Epidermal melanocyte (primary cell): ENCODE measurements around the gene ATRAID.
"Not testable (repeated sequence)": the region's sequence is repeated elsewhere in the genome, so short reads cannot be mapped to it uniquely, and the experiment has no call there.

ENCODE experiments used
- DNase-seq: peaks from one replicate; pipeline ENCODE4 v3.0.0; 2011; ENCODE audit warnings: low spot score; ENCODE audit not compliant: insufficient read length

ATRAID gene

DNA sequence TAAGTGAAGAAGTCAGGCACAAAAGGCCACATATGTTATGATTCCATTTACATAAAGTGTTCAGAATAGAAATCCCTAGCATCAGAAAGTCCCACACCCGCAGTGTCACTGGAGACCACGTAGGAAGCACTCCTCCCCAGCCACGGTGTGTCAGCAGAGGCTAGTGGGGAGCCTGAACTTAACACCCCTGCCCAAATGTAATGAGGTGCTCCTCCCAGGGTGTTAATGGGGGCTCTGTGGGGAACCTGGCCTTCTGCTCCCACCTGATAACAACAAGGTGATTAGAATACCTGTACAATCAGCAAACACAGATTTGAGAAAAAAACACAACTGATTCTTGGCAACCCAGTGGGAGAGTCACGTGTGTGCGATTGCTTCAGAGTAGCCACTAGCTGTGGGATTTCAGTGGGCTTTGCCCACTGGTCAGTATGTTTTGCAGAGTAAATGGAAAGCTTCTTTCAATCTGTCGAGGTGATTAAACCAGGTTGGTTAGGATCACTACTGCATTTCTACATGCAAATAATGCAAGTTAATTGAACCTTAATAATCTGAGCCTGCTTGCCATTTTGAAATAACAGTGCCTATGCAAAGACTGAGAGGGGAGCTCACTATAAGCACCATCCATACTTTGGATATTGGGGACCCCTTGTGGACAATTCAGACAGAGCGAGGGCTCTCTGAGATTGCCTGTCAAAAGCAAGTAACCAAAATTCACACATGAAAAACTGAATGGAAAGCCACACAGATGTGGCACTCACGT lies 20.6 kb upstream of the ATRAID start:
- DNase-seq, result no peak

DNA sequence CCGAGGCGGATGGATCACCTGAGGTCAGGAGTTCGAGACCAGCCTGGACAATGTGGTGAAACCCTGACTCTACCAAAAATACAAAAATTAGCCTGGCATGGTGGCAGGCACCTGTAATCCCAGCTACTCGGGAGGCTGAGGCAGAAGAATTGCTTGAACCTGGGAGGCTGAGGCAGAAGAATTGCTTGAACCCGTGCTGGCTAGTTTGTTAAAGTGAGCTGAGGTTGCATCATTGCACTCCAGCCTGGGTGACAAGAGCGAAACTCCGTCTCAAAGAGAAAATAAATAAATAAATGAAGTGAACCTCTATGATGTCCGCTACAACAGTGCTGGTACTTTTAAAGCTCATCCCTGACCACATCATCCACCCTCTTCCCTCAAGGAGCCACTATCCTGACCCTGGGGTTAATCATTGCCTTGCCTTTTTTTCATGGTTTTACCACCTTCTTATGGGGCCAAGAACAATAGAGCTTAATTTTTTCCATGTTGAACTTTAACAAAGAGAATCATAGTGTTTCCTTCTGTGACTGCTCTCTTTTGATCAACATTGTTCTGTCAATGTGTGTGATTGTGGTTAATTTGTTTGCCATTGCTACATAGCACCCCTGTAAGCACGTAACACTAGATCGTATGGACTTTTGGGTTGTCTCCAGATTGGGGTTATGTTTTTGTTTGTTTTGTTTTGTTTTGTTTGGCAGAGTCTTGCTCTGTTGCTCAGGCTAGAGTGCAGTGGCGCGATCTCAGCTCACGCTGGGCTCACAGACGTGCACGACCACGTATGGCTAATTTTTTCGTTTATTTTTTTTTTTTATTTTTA lies 17.1 kb upstream of the ATRAID start:
- no peak for DNase-seq

DNA sequence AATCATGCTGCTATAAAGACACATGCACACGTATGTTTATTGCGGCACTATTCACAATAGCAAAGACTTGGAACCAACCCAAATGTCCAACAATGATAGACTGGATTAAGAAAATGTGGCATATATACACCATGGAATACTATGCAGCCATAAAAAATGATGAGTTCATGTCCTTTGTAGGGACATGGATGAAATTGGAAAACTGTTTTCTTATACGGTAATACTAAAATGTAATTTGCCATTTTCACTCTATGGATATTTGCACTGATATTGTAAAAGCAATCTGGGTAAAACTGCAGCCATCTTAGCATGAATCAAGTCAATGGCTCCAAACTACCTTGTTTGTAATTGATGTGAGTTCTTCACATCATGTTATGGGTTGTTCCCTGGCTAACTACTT lies 16.0 kb upstream of the ATRAID start:
- DNase-seq, result not testable (repeated sequence)

DNA sequence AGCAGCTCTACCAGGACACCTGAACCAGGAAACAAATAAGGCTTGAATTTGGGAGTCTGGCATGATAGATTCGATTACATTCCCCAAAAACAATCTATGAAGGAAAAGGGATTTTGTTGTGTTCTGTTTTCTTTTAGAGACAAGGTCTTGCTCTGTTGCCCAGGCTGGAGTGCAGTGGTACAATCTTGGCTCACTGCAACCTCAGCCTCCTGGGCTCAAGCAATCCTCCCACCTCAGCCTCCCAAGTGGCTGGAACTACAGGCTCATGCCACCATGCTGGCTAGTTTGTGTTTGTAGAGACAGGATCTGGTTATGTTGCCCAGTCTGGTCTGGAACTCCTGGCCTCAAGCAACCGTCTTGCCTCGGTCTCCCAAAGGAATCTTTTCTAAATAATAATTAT lies 13.8 kb upstream of the ATRAID start:
- DNase-seq, result not testable (repeated sequence)

DNA sequence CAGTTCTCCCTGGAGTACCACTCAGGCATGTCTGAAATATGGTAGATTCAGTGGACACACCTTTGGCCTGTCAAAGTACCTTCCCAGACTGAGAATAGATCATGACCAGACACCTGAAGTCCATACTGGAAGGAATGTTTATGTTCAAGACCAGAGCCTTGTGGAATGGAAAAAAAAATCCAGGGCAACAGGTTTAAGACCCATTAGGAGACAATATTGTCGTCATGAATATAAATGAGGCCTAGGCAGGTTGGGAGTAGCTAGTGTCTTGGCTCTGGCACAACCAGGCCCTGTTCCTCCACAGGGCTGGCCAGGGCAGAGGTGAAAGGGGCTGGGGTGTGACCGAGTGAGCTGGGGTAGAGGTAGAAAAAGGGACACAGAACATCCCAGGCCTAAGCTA lies 13.2 kb upstream of the ATRAID start:
- DNase-seq, result no peak

DNA sequence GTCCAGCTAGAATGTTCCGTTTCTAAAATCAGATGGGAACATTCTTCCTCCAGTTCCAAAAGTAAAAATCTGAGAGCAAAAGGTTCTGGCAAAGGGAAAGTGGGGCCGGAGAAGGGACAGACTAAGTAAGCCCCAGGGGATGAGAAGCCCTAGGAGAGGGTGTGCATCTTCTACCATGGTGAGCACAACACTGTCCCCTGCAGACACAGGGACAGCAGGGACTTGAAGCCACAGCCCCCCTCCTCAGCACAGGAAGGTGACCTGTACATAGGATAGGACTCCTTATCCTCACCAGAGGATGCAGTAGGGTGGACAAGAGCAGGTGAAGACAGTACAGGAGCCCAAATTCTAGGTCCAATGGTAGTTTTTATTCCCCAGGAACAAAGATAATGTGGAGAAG lies 12.6 kb upstream of the ATRAID start:
- DNase-seq, result no peak

DNA sequence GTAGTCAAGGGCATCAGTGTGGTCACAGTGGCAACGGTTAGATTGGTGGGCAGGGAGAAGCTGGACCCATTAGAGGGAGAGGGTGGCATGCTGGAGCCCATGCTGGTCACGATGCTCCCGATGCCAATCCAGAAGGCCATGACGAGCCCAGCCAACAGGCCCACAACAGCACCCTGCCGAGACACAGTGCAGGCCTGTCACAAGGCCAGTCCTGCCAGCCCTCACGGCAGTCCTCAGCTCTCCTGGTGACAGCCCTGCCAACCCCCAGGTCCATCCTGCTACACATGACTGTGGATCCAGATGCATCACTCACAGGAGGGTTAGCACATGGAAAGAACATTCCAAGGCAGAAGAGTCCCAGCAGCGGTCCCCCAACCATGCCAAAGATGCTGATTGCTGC lies 10.2 kb upstream of the ATRAID start:
- no peak for DNase-seq

DNA sequence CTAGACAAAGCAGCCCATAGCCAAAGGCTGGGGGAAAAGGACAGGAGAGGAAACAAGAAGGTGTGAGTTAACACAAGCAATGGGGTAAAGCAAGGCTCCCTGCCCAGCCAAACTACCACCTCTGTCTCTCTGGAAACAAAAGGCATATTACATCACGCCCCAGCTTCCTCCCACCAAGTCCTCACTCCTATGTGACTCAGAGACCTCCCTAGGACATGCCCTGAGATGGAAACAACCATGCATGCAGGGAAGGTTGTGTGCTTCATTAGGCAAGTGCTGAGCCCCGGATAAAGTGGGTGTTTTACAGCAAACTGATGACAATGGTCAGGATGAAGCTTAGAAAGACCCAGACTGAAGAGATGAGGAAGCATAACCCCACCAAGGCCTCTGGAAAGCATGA lies 9.0 kb upstream of the ATRAID start:
- no peak for DNase-seq

DNA sequence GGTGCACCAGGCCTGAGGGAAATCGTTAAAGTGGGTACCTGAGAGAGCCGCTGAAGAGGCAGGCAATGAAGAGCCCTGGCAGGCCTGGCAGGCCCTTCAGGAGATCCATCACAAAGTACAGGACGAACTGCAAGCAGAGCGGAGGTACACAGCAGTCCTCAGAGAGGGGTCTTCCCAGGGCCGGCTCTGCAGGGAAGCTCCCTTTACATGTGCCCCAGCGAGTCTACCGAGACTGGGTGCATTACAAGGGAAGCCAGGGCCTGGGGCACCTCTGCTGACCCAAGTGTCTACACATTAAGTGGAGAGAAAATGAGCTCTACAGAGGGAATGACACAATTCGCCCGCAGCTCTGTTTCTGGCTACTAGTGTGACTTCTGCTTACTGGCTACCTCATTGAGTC lies 8.1 kb upstream of the ATRAID start:
- DNase-seq, result no peak

DNA sequence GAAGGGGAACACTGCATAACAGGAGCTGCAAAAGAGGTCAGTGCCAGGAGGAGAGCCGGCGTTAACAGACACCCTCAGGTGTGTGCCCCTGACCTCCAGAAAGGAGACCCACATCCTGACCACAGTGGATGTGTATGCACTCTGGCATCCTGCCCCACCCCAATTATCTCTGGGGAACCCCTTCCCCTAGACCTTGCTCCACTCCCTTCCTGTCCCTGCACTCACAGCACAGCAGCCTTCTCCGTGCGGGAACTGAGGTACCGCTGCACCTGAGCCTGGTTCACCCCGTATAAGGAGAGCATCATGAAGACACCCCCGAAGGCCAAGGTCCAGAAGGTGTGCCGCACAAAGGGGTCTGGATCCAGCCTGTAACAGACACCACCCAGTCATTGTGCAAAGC lies 7.3 kb upstream of the ATRAID start:
- DNase-seq, result no peak

DNA sequence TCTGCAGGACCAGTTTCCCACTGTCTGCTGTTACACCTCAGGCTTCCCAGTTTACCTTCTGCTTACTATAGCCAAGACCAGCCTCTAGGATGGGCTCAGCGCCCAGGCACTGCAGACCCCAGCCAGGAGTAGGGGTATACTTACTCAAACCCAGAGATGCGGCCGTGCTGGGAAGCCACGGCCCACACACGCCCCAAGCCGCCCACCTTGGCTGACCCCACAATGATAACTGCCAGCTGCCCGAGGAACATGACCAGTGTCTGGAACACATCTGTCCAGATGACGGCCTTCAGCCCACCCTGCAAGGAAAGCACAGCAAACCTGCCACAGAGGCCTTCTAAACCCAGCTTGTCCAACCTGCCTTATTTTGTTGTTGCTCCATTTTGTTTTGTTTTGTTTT lies 6.6 kb upstream of the ATRAID start:
- DNase-seq, result no peak

DNA sequence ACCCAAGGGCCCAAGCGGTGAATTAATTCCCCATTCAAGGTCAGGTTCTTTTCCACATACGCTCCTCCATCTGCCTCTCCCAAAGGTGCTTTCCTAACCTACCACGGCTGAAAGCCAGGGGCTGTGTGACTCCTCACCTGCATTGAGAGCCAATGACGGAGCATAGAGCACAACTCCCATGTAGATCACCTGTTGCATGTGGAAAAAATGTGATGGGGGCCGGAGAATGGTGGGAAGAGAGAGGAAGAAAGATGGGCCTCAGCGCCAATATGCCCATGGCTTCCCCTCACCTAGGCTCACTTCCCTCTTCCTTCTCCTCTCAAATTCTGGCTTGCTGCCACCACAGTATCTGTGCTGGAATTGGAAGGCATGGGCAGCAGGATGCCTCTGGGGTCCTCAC lies 5.5 kb upstream of the ATRAID start:
- DNase-seq, result no peak

DNA sequence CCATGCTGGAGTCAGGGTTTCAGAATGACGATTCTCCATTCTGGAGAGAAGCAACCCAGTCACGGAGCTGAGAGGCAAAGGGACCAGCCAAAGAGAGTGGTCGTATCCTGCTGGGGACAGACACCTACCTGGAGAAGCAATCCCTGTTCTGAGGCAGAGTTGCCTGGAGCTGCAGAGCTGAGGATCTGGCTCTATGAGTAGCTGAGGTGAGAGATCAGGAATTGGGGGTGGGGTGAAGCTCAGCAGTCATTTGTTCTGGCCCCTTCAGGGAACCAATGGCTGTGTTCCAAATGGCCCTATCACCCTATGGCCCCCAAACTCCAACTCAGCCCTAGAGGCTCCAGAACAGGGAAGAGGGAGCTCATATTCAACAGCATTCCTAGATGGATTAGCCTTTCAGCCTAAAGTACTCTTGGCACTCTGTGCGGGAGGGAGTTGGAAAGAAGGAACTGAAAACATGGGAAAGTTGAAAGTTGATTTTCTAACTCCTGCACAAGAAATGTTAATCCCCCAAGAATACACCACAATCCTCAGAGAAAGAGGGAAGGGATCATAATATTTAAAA lies 3.3 kb upstream of the ATRAID start:
- no peak for DNase-seq

DNA sequence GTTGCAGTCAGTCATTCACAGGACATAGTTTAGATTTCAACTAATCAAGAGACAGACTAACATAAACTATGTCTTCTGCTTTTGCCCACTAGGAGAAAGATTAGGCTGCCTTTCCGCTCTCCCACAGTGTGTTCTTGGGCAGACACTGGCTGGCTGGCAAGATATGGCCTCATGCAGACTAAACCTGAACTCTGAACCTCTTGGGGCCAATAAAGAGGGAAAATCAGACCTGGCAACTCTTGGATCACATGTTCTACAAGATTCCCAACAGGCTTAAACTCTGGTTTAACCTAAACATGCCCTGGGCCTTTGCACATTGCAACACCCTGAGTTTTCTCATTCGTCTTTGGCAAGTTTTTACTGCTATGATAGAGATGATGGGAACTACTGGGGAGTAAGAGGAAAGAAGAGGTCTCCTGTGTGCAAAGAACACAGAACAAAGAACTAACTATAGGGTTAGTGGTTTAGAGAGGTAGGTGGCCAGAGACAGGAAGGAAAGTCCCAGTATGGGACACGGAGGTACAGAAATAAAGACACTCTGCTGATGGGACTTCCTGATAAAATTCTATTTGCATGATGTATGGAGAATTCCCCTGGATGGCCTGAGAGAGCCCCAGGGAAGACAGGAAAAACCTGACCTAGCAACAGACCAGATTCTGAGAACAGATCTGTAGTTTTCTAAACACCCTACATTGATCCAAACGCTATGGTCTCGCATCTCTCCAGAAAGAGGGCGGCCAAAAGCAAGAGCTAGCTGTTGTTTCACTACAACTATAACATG lies 2.0 kb upstream of the ATRAID start:
- no peak for DNase-seq

DNA sequence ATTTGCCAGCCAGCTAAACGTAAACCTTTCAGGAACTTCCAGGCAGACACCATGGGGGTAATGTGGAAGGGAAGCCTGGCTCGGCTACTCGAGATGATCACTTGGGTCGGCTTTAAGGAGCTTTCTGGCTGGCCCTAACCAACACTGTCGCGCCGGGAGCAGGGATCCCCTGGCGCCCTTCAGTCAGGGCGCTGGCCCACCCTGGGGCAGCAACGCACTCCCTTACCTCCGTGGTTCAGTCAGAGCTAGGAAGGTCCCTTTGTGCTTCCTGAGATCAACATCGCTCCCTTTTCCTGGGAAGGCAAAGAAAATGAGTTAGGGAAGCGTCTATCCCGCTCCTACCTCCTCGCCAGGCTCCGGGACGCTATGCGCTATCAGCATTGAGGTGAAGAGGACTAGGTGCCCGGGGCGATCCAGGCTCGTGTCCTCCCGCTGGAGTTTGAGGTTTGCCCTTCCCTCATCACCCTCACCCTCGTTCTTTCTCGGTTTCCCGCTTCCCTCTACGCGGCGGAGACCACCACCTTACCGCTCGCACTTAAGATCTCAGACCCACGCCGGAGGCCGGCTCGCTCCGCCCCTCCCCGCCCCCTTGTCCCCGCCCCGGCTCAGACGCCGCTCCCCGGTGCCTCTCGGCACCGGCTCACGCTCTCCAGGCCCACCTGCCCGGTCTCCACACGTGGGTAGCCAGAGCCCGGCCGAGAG lies 449 bp upstream of the ATRAID start:
- DNase-seq, result no peak

DNA sequence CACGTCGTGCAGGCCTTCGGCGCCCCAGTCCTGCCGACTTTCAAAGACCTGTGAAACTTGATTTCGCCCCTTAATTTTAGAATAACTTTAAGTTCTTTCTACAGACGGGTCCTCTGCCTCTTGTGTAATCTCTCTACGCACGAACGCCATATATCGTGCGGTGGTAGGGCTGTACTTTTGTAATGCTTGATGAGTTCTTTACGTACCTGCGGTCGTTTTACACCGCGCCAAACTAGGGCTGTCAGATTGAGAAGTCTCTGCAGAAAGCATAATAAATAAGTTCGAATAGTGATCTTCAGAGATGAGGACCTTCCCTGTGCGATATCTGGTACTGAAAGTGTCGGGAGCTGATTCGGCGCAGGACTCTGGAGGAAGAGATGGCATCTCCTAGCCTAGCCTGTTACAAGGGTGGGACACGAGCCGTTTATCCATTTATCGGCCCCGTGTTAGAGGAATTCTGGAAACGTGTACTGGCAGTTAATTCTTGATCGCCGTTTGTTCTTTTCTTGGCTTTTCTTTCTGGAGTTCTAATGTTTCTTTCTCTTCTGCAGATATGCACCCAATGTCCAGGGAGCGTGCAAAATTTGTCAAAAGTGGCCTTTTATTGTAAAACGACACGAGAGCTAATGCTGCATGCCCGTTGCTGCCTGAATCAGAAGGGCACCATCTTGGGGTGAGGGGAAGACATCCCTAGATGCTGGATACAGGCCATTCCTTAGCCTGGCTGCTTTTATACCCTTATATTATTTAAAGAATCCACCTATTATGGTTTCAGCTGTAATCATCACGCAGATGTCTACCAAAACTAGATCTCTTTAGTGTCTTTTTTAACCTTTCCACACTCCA lies 1.0 kb downstream of the ATRAID start:
- no peak for DNase-seq

DNA sequence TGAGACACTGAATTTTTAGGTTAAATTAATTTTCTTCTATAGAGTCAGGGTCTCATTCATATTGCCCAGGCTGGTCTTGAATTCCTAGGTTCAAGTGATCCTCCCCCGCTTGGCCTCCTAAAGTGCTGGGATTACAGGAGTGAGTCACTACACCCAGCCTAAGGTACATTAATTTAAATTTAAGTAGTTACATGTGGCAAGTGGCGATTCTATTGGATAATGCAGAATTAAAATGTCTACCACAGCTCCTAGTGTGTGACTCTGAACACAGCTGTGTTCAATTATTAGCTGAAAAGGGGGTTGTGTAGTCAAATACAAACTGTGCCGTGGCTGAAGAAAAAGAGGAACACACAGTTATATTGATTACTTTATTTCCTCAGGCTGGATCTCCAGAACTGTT lies 3.1 kb downstream of the ATRAID start:
- no peak for DNase-seq

DNA sequence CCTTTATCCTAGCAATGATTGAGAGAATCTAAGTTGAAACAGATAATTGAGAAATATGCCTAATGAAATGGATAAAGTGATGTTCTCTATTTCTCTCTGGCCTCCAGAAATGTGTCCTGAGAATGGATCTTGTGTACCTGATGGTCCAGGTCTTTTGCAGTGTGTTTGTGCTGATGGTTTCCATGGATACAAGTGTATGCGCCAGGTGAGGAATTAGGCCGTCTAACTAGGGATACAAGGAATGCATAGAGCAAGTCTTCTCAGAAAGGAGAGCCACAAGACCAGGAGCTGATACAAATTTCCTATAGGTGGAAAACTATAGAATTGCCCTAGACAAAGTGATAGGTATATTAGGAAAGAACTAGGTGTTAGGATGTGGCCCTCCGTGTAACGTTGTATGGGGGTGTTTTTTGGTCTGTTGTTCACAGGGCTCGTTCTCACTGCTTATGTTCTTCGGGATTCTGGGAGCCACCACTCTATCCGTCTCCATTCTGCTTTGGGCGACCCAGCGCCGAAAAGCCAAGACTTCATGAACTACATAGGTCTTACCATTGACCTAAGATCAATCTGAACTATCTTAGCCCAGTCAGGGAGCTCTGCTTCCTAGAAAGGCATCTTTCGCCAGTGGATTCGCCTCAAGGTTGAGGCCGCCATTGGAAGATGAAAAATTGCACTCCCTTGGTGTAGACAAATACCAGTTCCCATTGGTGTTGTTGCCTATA lies 4.7 kb downstream of the ATRAID start:
- DNase-seq, result no peak
